A549 (cell line): Measurements from ENCODE around the gene H6PD. TPM values are rescaled to one million over a fixed set of nuclear protein-coding genes. Genes with fewer than 3 reads are reported as not detected.

Experiments
- ATAC-seq, 2 experiments: fragments of 200-7000 bp in 1 of 2; fragments of >200 bp in 1 of 2; cut with Nextera tagmentation in 1 of 2; cut with Tn5 transposase in 1 of 2; 3 replicates each; pipeline versions ENCODE4 v1.8.0 to v1.9.1; 2018 to 2020; ENCODE audit warnings: mild to moderate bottlenecking in 1 of 2, moderate library complexity in 1 of 2
- CTCF ChIA-PET: fragments of 300-600 bp; sonication (Branson Sonifier 250); formaldehyde crosslinking; extraction: SDS; loops from one replicate; lab custom pipeline; 2021; ENCODE audit warnings: antibody characterized with exemption, inconsistent platforms; lab: Yijun Ruan, JAX
- POLR2A ChIA-PET: fragments of 350-600 bp; formaldehyde crosslinking; extraction: SDS; loops from one replicate; lab custom pipeline; 2021; ENCODE audit warnings: antibody characterized with exemption, inconsistent platforms; lab: Yijun Ruan, JAX
- DNase-seq, 2 experiments: peaks; one replicate each; pipeline versions ENCODE4 v3.0.0 to v3.0.0-alpha.2; 2011 to 2016; ENCODE audit warnings: low read depth in 1 of 2, low spot score in 1 of 2
- FAIRE-seq: peaks from 2 replicates; lab custom pipeline; 2011; peaks lifted over from hg19 to GRCh38; lab: Jason Lieb, UNC
- H3K27ac ChIP-seq, 2 experiments: fragments of >200 bp; sonication (Bioruptor Twin); formaldehyde crosslinking; 3 replicates each; pipeline ENCODE4 v1.5.1; 2016 to 2017
- H3K4me1 ChIP-seq: fragments of >200 bp; sonication (Bioruptor Twin); formaldehyde crosslinking; 3 replicates; pipeline ENCODE4 v1.6.1; 2016
- H3K4me2 ChIP-seq: fragments of >200 bp; sonication (Bioruptor Twin); formaldehyde crosslinking; 3 replicates; pipeline ENCODE4 v1.6.1; 2016
- H3K4me3 ChIP-seq: fragments of >200 bp; sonication (Bioruptor Twin); formaldehyde crosslinking; 3 replicates; pipeline ENCODE4 v1.5.1; 2016
- H3K9me3 ChIP-seq: fragments of >200 bp; sonication (Bioruptor Twin); formaldehyde crosslinking; 3 replicates; pipeline ENCODE4 v1.6.1; 2016
- ATOH8 ChIP-seq: fragments of 250-450 bp; sonication (Bioruptor Pico); IDR thresholded peaks from 2 replicates; pipeline ENCODE4 v1.5.0; 2020; ENCODE audit warnings: low read depth, mild to moderate bottlenecking, moderate library complexity
- BHLHE40 ChIP-seq: IDR thresholded peaks from 2 replicates; pipeline ENCODE4 v1.6.1; 2012; ENCODE audit warnings: low read depth, low read length, inconsistent platforms
- CBX8 ChIP-seq: fragments of 200-600 bp; sonication (generic); IDR thresholded peaks from 2 replicates; pipeline ENCODE4 v1.6.1; 2016
- CHD2 ChIP-seq: fragments of 150-350 bp; IDR thresholded peaks from 2 replicates; pipeline ENCODE4 v1.6.1; 2014; ENCODE audit warnings: low read length; ENCODE audit not compliant: partially characterized antibody
- CTCF ChIP-seq: fragments of >200 bp; sonication (Bioruptor Twin); formaldehyde crosslinking; IDR thresholded peaks from 3 replicates; pipeline ENCODE4 v1.5.1; 2016
- HOXB5 ChIP-seq: fragments of 250-450 bp; sonication (Bioruptor Pico); IDR thresholded peaks from 2 replicates; pipeline ENCODE4 v1.5.0; 2020; ENCODE audit warnings: mild to moderate bottlenecking, moderate library complexity
- RAD21 ChIP-seq, 2 experiments: fragments of >200 bp in 1 of 2; sonication (Bioruptor Twin) in 1 of 2; formaldehyde crosslinking in 1 of 2; IDR thresholded peaks in 1 of 2; conservative IDR thresholded peaks in 1 of 2; 2 replicates in 1 of 2; 3 replicates in 1 of 2; pipeline ENCODE4 v1.6.1; 2012 to 2018; ENCODE audit warnings: inconsistent platforms in 1 of 2
- RCOR1 ChIP-seq: fragments of 150-350 bp; IDR thresholded peaks from 2 replicates; pipeline ENCODE4 v1.6.1; 2014; ENCODE audit warnings: antibody characterized with exemption, low read length, low read depth
- REST ChIP-seq: fragments of 200-600 bp; sonication (generic); IDR thresholded peaks from 2 replicates; pipeline ENCODE4 v1.6.1; 2016; ENCODE audit warnings: antibody characterized with exemption, mild to moderate bottlenecking, moderate library complexity
- SMC3 ChIP-seq: fragments of >200 bp; sonication (Bioruptor Twin); formaldehyde crosslinking; IDR thresholded peaks from 3 replicates; pipeline ENCODE4 v1.6.1; 2018; ENCODE audit warnings: inconsistent platforms
- USF2 ChIP-seq: fragments of 450-650 bp; IDR thresholded peaks from 2 replicates; pipeline ENCODE4 v1.6.1; 2014; ENCODE audit warnings: antibody characterized with exemption
- WGBS: methylation state at CpG from one replicate; pipeline ENCODE4 v1.1.6; 2017; ENCODE audit errors: missing lambda C conversion rate; 5-methylcytosine and 5-hydroxymethylcytosine counted together
- polyA plus RNA-seq, 4 experiments: library from polyadenylated mRNA; depleted of rRNA in 3 of 4; stranded (reverse); fragments of >200 nt; fragmentation: RNase III in 1 of 4; extraction: RNeasy Plus Mini Kit Qiagen cat#74134 plus additional on column Dnase treatment in 1 of 4; gene quantifications; 2 replicates in 3 of 4; 3 replicates in 1 of 4; pipeline ENCODE4 v1.2.3, GENCODE V29; 2011 to 2017

The H6PD gene
- polyA plus RNA-seq, 2 of the 4 experiments (the other 2 are of a cell fraction) = 6.0 to 7.9 TPM

GRCh38 chr1:9195651-9196050 lies 38.9 kb upstream of the H6PD start:
- H3K27ac ChIP-seq = peak overlapping the region; percentile 50 to 81; a peak in 4 of 6 replicates
- no peak overlapping the region; the same call in 2 of the 3 replicates for H3K4me2 ChIP-seq
- no peaks in the 10 kb centered on the region for H3K9me3 ChIP-seq
- DNase-seq = no peak
- TF ChIP-seq USF2 (no peak), RCOR1 (no peak), CHD2 (no peak), CTCF (no peak), CBX8 (no peak), ATOH8 (CRISPR knock-in tag) (no peak), REST (no peak), BHLHE40 (no peak), HOXB5 (no peak)
- TF ChIP-seq, all 56 proteins: peak for 0
- no peak for ATAC-seq
- 91% methylated on average over 8 of the region's 8 CpGs for WGBS
- CTCF ChIA-PET = interaction anchor here (0.7 to 5.2 kb wide), 18 partner anchors 12 to 392 kb away, joined by 3 to 38 read pairs (median 6); partner anchors contain the start of gene GPR157
- POLR2A ChIA-PET = interaction anchor here (0.6 kb wide), 1 partner anchor 53 kb away, joined by 4 read pairs; no protein-coding TSS in a partner anchor
- H3K4me1 ChIP-seq = peaks cover 29% of the 10 kb centered on the region
- H3K4me3 ChIP-seq = no peak overlapping the region
- FAIRE-seq = no peak

GRCh38 chr1:9196129-9197040 lies 38.2 kb upstream of the H6PD start:
- ATAC-seq (peak; percentile 72 to 84; a peak in 5 of 6 replicates), FAIRE-seq (no peak), DNase-seq (peak; percentile 29 to 48)
- WGBS = 31% methylated on average over 28 of the region's 31 CpGs
- peaks cover 29% of the 10 kb centered on the region for H3K4me1 ChIP-seq
- no peaks in the 10 kb centered on the region for H3K9me3 ChIP-seq
- CTCF ChIA-PET = interaction anchor here (0.6 to 5.2 kb wide), 34 partner anchors 9 to 391 kb away, joined by 3 to 38 read pairs (median 4); partner anchors contain the start of gene GPR157
- H3K27ac ChIP-seq = peak overlapping the region; percentile 50 to 81; a peak in 5 of 6 replicates
- peak overlapping the region; percentile 59 for H3K4me2 ChIP-seq
- POLR2A ChIA-PET = interaction anchor here (0.6 kb wide), 1 partner anchor 54 kb away, joined by 4 read pairs; no protein-coding TSS in a partner anchor
- TF ChIP-seq CTCF (peak; percentile 72), RAD21 (conservative IDR thresholded peaks at IDR 0.05 in 1 of 2, IDR thresholded peaks at IDR 0.05 in 1 of 2) (peak; percentile 89 to 92), ATOH8 (CRISPR knock-in tag) (no peak), SMC3 (peak; percentile 83)
- H3K4me3 ChIP-seq = no peak overlapping the region
